DMS153 (cell line): ENCODE data around the gene TBC1D3I.
"Not testable (repeated sequence)": the region's sequence is repeated elsewhere in the genome, so short reads cannot be mapped to it uniquely, and the experiment has no call there.

Source experiments
- DNase-seq: peaks from one replicate; lab custom pipeline; 2025; lab: John Stamatoyannopoulos, UW

The TBC1D3I gene

GRCh38 chr17:36206486-36206821 is 57.9 kb downstream of the TBC1D3I start:
- DNase-seq = not testable (repeated sequence)

GRCh38 chr17:36205637-36206485 is 58.5 kb downstream of the TBC1D3I start:
- no peak for DNase-seq

- no peak for DNase-seq
Measured at GRCh38 chr17:36204724-36205500, 59.5 kb downstream of the TBC1D3I start.
